Hypothalamus (tissue), 51 donors: ENCODE results near the gene DAD1.

Experiments
- DNase-seq, 51 donors: peaks; one replicate each; lab custom pipeline; 2025; lab: John Stamatoyannopoulos, UW

DAD1 gene

GRCh38 chr14:22522466-22522957 is 66.5 kb downstream of the DAD1 start:
- DNase-seq = no peak

- no peak for DNase-seq
Measured at GRCh38 chr14:22521449-22522239, 67.4 kb downstream of the DAD1 start.

GRCh38 chr14:22520796-22521195 is 68.2 kb downstream of the DAD1 start:
- DNase-seq = no peak

GRCh38 chr14:22519877-22520685 is 68.9 kb downstream of the DAD1 start:
- peak in 1 of 51 donors; percentile 5 for DNase-seq

GRCh38 chr14:22518073-22518472 is 71.0 kb downstream of the DAD1 start:
- no peak for DNase-seq

- DNase-seq = peak in 1 of 51 donors; percentile 4
Measured at GRCh38 chr14:22517117-22517720, 71.8 kb downstream of the DAD1 start.

GRCh38 chr14:22515929-22516328 is 73.1 kb downstream of the DAD1 start:
- no peak for DNase-seq
